Adrenal gland (tissue), 12 donors: ENCODE data around the gene NAP1L4. TPM values are rescaled to one million over a fixed set of nuclear protein-coding genes. Genes with fewer than 3 reads are reported as not detected.

Experiments used
- DNase-seq, 7 donors: peaks; one replicate each; pipeline ENCODE4 v3.0.0-alpha.2; 2019 to 2020
- H3K27ac ChIP-seq, 5 donors: fragments of 200-600 bp; sonication (generic) in 4 of 5; 1 replicate in 3 of 5; 2 replicates in 2 of 5; pipeline versions ENCODE4 v1.5.1 to v1.8.0; 2016 to 2020; ENCODE audit warnings: mild to moderate bottlenecking in 1 of 5
- H3K27me3 ChIP-seq: fragments of 200-600 bp; 2 replicates; pipeline ENCODE4 v1.8.0; 2021
- H3K36me3 ChIP-seq, 2 donors: fragments of 200-600 bp; replicated peaks in 1 of 2; 1 replicate in 1 of 2; 2 replicates in 1 of 2; pipeline versions ENCODE4 v1.5.1 to v1.8.0; 2018 to 2022
- H3K4me1 ChIP-seq, 2 donors: fragments of 200-600 bp; replicated peaks in 1 of 2; 1 replicate in 1 of 2; 2 replicates in 1 of 2; pipeline versions ENCODE4 v1.5.1 to v1.8.0; 2018 to 2021
- H3K4me3 ChIP-seq, 4 donors: fragments of 200-600 bp; sonication (generic) in 3 of 4; one replicate each; pipeline ENCODE4 v1.5.1; 2016 to 2018
- H3K9me3 ChIP-seq, 3 donors: fragments of 200-600 bp; sonication (generic) in 1 of 3; replicated peaks in 1 of 3; 1 replicate in 2 of 3; 2 replicates in 1 of 3; pipeline versions ENCODE4 v1.5.1 to v1.8.0; 2016 to 2021
- POLR2A ChIP-seq, 2 donors: fragments of 450-650 bp; IDR thresholded peaks; one replicate each; pipeline ENCODE4 v1.6.1; 2017; ENCODE audit warnings: antibody characterized with exemption in 2 of 2, mild to moderate bottlenecking in 2 of 2, moderate library complexity in 1 of 2
- WGBS, 4 donors: extraction: QIAGEN DNeasy Blood & Tissue Kit in 2 of 4; methylation state at CpG; one replicate each; pipeline versions ENCODE4 v1.1.5 to v1.1.7; 2013 to 2017; 5-methylcytosine and 5-hydroxymethylcytosine counted together
- intact Hi-C, 2 donors: fragments of 100-400 bp; cut with DNase I; formaldehyde crosslinking; loops; one replicate each; pipeline versions ENCODE4 v1.14.1 to v1.15.0; 2022 to 2023
- polyA plus RNA-seq, 3 donors: library from polyadenylated mRNA; stranded (reverse); fragments of 200-250 nt in 2 of 3; fragments of 350-450 nt in 1 of 3; fragmentation: Illumina TruSeq in 1 of 3; extraction: RNeasy Lipid Tissue Mini Kit (QIAGEN cat#74804) in 1 of 3; gene quantifications; one replicate each; pipeline ENCODE4 v1.2.3, GENCODE V29; 2013 to 2014
- total RNA-seq, 9 donors: library from RNA; depleted of rRNA in 4 of 9; stranded (reverse); fragments of >200 nt in 4 of 9; fragments of 120-200 nt in 1 of 9; fragmentation: NEBNext Ultra II Directional in 1 of 9; extraction: Animal tissue kit (Norgen Biotek cat#: 25700) in 1 of 9; gene quantifications; one replicate each; pipeline versions ENCODE4 v1.1.0 to v1.2.4, GENCODE V29; 2013 to 2023
- TF ChIP-seq, protein P1 (sequence below), 6 experiments: fragments of 450-650 bp in 4 of 6; fragments of 200-600 bp in 2 of 6; sonication (generic) in 1 of 6; IDR thresholded peaks; 1 replicate in 5 of 6; 2 replicates in 1 of 6; pipeline versions ENCODE4 v1.5.1 to v1.8.0; 2016 to 2021; ENCODE audit warnings: antibody characterized with exemption in 6 of 6, mild to moderate bottlenecking in 2 of 6, moderate library complexity in 1 of 6
- donor health status: healthy with polysubstance abuse.
- donor health status: Bipolar disorder and iron deficiency.
- donor health status: DM: yes; HTN: yes; CAD: no.
- donor health status: DM: no; HTN: no; CAD: no.
- donor health status: DM: no; HTN: no; CAD: no.
- donor health status: DM: yes; HTN: yes; CAD: no.

The NAP1L4 gene
- total and polyA plus RNA-seq, 12 donors: 39.7 to 128 (median 79.9) TPM

GRCh38 chr11:3015796-3016195 lies 23.7 kb upstream of the NAP1L4 start:
- no peaks in the 10 kb centered on the region for H3K4me1 ChIP-seq
- intact Hi-C loops: no loop called here
- peaks cover 0 to 85% of the 10 kb centered on the region in 2 donors for H3K36me3 ChIP-seq
- no peak overlapping the region for H3K27ac ChIP-seq
- DNase-seq: no peak
- no peaks in the 10 kb centered on the region for H3K9me3 ChIP-seq
- WGBS, 4 donors: 93 to 95% (median 94%) methylated on average over 9 to 10 of the region's 10 CpGs
- no peaks in the 10 kb centered on the region for H3K27me3 ChIP-seq
- no peak for TF ChIP-seq POLR2A (IDR thresholded peaks at IDR 0.05)
- TF ChIP-seq, protein P1, sequence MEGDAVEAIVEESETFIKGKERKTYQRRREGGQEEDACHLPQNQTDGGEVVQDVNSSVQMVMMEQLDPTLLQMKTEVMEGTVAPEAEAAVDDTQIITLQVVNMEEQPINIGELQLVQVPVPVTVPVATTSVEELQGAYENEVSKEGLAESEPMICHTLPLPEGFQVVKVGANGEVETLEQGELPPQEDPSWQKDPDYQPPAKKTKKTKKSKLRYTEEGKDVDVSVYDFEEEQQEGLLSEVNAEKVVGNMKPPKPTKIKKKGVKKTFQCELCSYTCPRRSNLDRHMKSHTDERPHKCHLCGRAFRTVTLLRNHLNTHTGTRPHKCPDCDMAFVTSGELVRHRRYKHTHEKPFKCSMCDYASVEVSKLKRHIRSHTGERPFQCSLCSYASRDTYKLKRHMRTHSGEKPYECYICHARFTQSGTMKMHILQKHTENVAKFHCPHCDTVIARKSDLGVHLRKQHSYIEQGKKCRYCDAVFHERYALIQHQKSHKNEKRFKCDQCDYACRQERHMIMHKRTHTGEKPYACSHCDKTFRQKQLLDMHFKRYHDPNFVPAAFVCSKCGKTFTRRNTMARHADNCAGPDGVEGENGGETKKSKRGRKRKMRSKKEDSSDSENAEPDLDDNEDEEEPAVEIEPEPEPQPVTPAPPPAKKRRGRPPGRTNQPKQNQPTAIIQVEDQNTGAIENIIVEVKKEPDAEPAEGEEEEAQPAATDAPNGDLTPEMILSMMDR (IDR thresholded peaks at IDR 0.05): no peak
- H3K4me3 ChIP-seq: no peak overlapping the region

- H3K36me3 ChIP-seq: peaks cover 0 to 86% of the 10 kb centered on the region in 2 donors
- 84 to 99% (median 88%) methylated on average over 2 to 4 of the region's 4 CpGs for WGBS, 4 donors
- no peak overlapping the region for H3K27ac ChIP-seq
- intact Hi-C loops: no loop called here
- no peak for DNase-seq
- H3K4me1 ChIP-seq: no peaks in the 10 kb centered on the region
- no peaks in the 10 kb centered on the region for H3K27me3 ChIP-seq
- H3K9me3 ChIP-seq: no peaks in the 10 kb centered on the region
- H3K4me3 ChIP-seq: no peak overlapping the region
- TF ChIP-seq POLR2A (IDR thresholded peaks at IDR 0.05): no peak
- TF ChIP-seq, protein P1 (IDR thresholded peaks at IDR 0.05): no peak
Measured at GRCh38 chr11:3014943-3015342, 22.8 kb upstream of the NAP1L4 start.

DNA sequence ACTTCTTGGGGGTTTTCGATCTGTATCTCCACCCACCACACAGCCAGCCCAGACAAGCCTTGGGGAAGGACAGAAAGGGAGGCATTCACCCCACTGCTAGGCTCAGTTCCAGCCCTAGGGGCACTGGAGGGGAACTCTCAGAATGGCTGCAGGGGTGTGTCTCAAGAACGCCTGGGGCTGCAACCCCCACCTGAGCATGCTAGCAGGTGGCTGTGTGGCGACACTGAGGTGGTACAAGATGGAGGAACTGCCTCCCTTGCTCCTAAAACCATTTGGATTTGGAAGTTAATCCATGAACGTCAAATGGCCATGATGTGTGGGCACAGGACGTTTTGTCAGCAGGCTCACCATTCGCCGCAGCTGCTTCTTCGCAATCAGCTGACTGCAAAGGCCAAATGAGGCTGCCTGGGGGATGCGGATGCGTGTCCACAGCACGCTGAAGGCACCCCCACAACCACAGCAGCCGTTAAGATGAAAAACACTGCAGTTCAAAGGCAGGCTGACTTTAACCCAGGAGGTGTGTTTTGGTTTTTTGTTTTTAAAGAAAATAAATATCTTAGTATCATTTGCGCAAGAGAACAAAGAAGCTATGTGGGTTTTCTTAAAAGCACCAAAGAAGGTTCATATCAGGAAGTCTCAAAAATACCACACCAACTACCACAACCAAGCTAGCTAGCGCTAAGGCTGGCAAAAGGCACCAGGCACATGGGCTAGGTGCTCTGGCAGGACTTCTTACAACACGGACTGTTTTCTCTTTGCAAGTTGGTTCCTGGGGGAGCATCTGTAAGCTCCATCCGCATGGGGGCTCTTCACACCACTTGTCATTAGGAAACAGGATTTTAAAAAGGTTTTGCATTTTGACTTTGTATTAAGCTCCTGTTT lies 22.2 kb upstream of the NAP1L4 start:
- intact Hi-C loops: no loop called here
- no peak for DNase-seq
- WGBS, 4 donors: 86 to 91% (median 89%) methylated on average over 16 of the region's 16 CpGs
- no peak overlapping the region for H3K4me3 ChIP-seq
- H3K36me3 ChIP-seq: peaks cover 0 to 88% of the 10 kb centered on the region in 2 donors
- no peaks in the 10 kb centered on the region for H3K9me3 ChIP-seq
- H3K27me3 ChIP-seq: no peaks in the 10 kb centered on the region
- no peak overlapping the region for H3K27ac ChIP-seq
- no peak for TF ChIP-seq POLR2A (IDR thresholded peaks at IDR 0.05)
- TF ChIP-seq, protein P1 (IDR thresholded peaks at IDR 0.05): no peak
- no peaks in the 10 kb centered on the region for H3K4me1 ChIP-seq

DNA sequence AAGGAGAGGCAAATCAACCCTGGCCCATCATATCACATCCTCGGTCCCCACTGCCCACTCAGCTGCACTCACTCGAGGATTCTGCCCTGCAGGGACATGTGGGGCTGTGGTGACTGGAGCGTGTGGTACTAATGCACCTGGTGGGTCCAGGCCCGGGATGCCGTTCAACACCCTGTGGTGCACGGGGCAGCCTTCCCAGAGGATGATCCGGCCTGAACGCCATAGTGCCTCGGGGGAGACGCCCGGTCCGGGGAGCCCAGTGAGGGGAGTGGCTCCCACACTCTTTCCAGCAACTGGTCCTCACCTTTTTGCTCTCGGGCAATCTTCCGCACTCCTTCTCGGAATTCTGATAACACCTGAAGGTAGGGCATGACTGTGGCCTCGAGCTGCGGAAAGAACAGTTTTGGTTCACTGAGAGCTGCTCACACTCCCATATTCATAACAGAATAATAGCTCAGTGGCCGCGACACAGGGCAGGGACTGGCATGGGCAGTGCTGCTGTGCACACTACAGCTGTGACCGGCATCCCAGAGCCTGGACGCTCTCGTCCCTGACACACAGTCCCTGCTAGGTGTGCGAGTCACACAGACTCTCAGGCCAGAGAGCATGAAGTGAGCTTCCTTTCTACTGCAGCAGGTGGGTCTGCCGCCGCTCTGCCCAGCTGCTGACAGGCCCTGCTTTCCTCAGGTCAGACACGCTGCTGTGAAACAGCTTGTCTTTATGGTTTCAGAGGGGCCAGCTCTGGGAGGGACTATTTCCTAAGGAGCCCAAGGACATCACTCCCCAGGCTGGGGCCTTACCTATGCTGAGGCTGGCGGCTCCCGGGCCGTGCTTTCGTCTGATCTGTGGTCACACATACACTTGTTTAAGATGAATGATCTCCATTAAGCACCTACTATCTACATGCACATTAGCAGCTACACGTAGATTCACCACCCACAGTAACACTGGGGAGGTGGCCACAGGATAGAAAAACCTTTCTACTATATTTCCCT lies 20.1 kb upstream of the NAP1L4 start:
- H3K4me3 ChIP-seq: no peak overlapping the region
- no peak overlapping the region for H3K27ac ChIP-seq
- 94 to 95% (median 94%) methylated on average over 16 to 31 of the region's 31 CpGs for WGBS, 4 donors
- H3K27me3 ChIP-seq: no peaks in the 10 kb centered on the region
- intact Hi-C loops: no loop called here
- no peaks in the 10 kb centered on the region for H3K4me1 ChIP-seq
- no peak for DNase-seq
- no peaks in the 10 kb centered on the region for H3K9me3 ChIP-seq
- H3K36me3 ChIP-seq: peaks cover 0 to 74% of the 10 kb centered on the region in 2 donors
- TF ChIP-seq POLR2A (IDR thresholded peaks at IDR 0.05): no peak
- TF ChIP-seq, protein P1 (IDR thresholded peaks at IDR 0.05): no peak
